OCI-LY1 (cell line): ENCODE results near the gene CRPPA.

ENCODE experiments used
- H2AFZ ChIP-seq: fragments of 200-600 bp; sonication (generic), shearing (Covaris generic); 2 replicates; pipeline ENCODE4 v1.6.0; 2014; ENCODE audit warnings: antibody characterized with exemption, mild to moderate bottlenecking, low read length
- H3F3A ChIP-seq: fragments of 200-600 bp; sonication (generic), shearing (Covaris generic); 2 replicates; pipeline ENCODE4 v1.6.0; 2014; ENCODE audit warnings: mild to moderate bottlenecking, antibody characterized with exemption, low read length, moderate library complexity; ENCODE audit not compliant: insufficient read depth
- H3K27ac ChIP-seq: fragments of 200-600 bp; sonication (generic); 2 replicates; pipeline ENCODE4 v1.5.1; 2014; ENCODE audit warnings: low read length, mixed run types, mild to moderate bottlenecking, low read depth; ENCODE audit not compliant: poor library complexity, severe bottlenecking
- H3K27me3 ChIP-seq: fragments of 200-600 bp; sonication (generic); 2 replicates; pipeline ENCODE4 v1.6.0; 2014; ENCODE audit warnings: antibody characterized with exemption, mild to moderate bottlenecking, low read length, moderate library complexity; ENCODE audit not compliant: insufficient read depth
- H3K36me3 ChIP-seq: fragments of 200-600 bp; sonication (generic); 2 replicates; pipeline ENCODE4 v1.6.1; 2014; ENCODE audit warnings: mild to moderate bottlenecking, antibody characterized with exemption, low read length, moderate library complexity, mixed read lengths; ENCODE audit not compliant: insufficient read depth
- H3K4me1 ChIP-seq: fragments of 200-600 bp; sonication (generic); 2 replicates; pipeline ENCODE4 v1.5.1; 2014; ENCODE audit warnings: mild to moderate bottlenecking, low read length, moderate library complexity; ENCODE audit not compliant: insufficient read depth, severe bottlenecking
- H3K4me2 ChIP-seq: fragments of 200-600 bp; sonication (generic), shearing (Covaris generic); 2 replicates; pipeline ENCODE4 v1.6.1; 2014; ENCODE audit warnings: low read length
- H3K4me3 ChIP-seq: fragments of 200-600 bp; sonication (generic); 2 replicates; pipeline ENCODE4 v1.5.1; 2014; ENCODE audit warnings: low read length, low read depth, mild to moderate bottlenecking, mixed read lengths; ENCODE audit not compliant: poor library complexity, severe bottlenecking
- H3K79me2 ChIP-seq: fragments of 200-600 bp; shearing (Covaris generic); 2 replicates; pipeline ENCODE4 v1.6.1; 2016; ENCODE audit warnings: mixed run types, low read length, mixed read lengths; ENCODE audit not compliant: insufficient read depth
- H3K9ac ChIP-seq: fragments of 200-600 bp; sonication (generic), shearing (Covaris generic); 2 replicates; pipeline ENCODE4 v1.6.1; 2014; ENCODE audit warnings: mild to moderate bottlenecking, low read length, mixed read lengths
- H3K9me2 ChIP-seq: fragments of 200-600 bp; sonication (generic), shearing (Covaris generic); 2 replicates; pipeline ENCODE4 v1.6.1; 2014; ENCODE audit warnings: low read depth, mild to moderate bottlenecking, low read length, mixed read lengths
- H3K9me3 ChIP-seq: fragments of 200-600 bp; shearing (Covaris generic); 2 replicates; pipeline ENCODE4 v1.6.1; 2014; ENCODE audit warnings: low read length, mixed read lengths
- H4K20me1 ChIP-seq: fragments of 200-600 bp; sonication (generic), shearing (Covaris generic); 2 replicates; pipeline ENCODE4 v1.6.0; 2016; ENCODE audit warnings: mild to moderate bottlenecking, low read length; ENCODE audit not compliant: insufficient read depth
- EZH2 ChIP-seq: fragments of 200-600 bp; sonication (generic), shearing (Covaris generic); IDR thresholded peaks from 2 replicates; pipeline ENCODE4 v1.8.0; 2017; ENCODE audit warnings: borderline replicate concordance, mixed run types, mild to moderate bottlenecking, antibody characterized with exemption, low read length, moderate library complexity, mixed read lengths
- TF ChIP-seq, protein P1 (sequence below): fragments of 200-600 bp; sonication (generic), shearing (Covaris generic); IDR thresholded peaks from 2 replicates; pipeline ENCODE4 v1.5.1; 2017; ENCODE audit warnings: mild to moderate bottlenecking, antibody characterized with exemption, low read length, moderate library complexity, mixed read lengths

The CRPPA gene

DNA sequence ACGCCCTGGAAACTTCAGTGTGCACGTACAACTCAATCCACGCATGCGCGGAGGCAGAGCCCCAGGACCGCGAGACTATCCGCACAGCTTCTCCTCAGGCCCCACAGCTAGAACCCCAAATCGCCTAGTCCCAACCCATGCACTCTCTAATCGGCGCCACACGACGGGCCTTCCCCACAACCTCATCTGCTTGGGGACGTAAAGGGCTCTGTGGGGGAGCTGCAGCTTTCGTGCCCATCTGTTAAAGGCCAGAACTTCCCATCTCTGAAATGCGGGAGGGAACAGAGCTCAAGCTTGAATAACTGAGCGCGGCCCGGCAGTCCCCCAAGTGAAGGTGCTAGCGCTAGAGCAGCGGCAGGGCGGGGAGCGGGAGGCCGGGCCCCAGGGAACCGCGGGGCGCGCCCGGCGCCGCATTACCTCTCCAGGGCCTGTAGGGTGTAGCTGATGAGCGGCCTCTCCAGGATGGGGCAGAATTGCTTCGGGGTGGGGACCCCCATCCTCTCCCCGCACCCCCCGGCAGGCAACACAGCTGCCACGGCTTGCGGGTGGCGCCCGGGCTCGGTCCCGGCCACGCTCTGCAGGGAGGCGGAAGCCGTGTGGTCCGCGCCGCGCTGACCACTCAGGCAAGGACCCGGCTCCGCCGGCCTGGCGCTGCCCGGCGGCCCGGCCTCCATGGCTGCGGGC is 547 bp downstream of the CRPPA start:
- H3K4me1 ChIP-seq, result peaks cover 10% of the 10 kb centered on the region
- no peaks in the 10 kb centered on the region for H3F3A ChIP-seq
- peak overlapping the region; percentile 67 for H3K4me3 ChIP-seq
- no peaks in the 10 kb centered on the region for H3K9me3 ChIP-seq
- no peaks in the 10 kb centered on the region for H3K27me3 ChIP-seq
- H3K79me2 ChIP-seq, result no peaks in the 10 kb centered on the region
- no peaks in the 10 kb centered on the region for H3K36me3 ChIP-seq
- H3K9me2 ChIP-seq, result no peaks in the 10 kb centered on the region
- peak overlapping the region; percentile 70 for H3K9ac ChIP-seq
- H3K4me2 ChIP-seq, result peak overlapping the region; percentile 84
- no peak for TF ChIP-seq EZH2
- TF ChIP-seq, protein P1, sequence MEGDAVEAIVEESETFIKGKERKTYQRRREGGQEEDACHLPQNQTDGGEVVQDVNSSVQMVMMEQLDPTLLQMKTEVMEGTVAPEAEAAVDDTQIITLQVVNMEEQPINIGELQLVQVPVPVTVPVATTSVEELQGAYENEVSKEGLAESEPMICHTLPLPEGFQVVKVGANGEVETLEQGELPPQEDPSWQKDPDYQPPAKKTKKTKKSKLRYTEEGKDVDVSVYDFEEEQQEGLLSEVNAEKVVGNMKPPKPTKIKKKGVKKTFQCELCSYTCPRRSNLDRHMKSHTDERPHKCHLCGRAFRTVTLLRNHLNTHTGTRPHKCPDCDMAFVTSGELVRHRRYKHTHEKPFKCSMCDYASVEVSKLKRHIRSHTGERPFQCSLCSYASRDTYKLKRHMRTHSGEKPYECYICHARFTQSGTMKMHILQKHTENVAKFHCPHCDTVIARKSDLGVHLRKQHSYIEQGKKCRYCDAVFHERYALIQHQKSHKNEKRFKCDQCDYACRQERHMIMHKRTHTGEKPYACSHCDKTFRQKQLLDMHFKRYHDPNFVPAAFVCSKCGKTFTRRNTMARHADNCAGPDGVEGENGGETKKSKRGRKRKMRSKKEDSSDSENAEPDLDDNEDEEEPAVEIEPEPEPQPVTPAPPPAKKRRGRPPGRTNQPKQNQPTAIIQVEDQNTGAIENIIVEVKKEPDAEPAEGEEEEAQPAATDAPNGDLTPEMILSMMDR, result no peak; the same call in 1 of the 2 replicates
- H4K20me1 ChIP-seq, result no peaks in the 10 kb centered on the region
- H3K27ac ChIP-seq, result no peak overlapping the region
- H2AFZ ChIP-seq, result 0 out of 2 replicates have a peak overlapping the region, but pooled peaks have one; percentile 29

DNA sequence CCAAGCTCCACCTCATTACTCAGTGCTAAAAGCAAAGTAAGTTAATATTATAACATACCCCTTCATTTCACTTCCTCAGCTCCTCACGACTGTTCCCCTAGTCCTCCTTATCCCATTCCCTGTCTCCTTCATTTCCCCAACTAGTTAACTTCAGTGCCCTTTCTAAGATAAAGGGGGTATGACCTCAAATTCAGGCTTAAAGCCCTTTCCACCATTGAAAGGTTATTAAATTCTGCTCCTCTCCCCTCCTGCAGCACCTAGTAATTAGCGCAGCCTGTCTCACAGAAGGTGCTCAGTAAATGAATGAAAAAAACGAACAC is 1.0 kb downstream of the CRPPA start:
- H3K4me3 ChIP-seq, result peak overlapping the region; percentile 67
- H3K9me3 ChIP-seq, result no peaks in the 10 kb centered on the region
- H3K36me3 ChIP-seq, result no peaks in the 10 kb centered on the region
- no peaks in the 10 kb centered on the region for H3K79me2 ChIP-seq
- H3K27me3 ChIP-seq, result no peaks in the 10 kb centered on the region
- H3K4me1 ChIP-seq, result peaks cover 10% of the 10 kb centered on the region
- H4K20me1 ChIP-seq, result no peaks in the 10 kb centered on the region
- no peak overlapping the region for H3K27ac ChIP-seq
- H3K9ac ChIP-seq, result peak overlapping the region; percentile 70; the same call in 1 of the 2 replicates
- peak overlapping the region; percentile 30; the same call in 1 of the 2 replicates for H2AFZ ChIP-seq
- no peaks in the 10 kb centered on the region for H3F3A ChIP-seq
- no peaks in the 10 kb centered on the region for H3K9me2 ChIP-seq
- H3K4me2 ChIP-seq, result peak overlapping the region; percentile 84
- TF ChIP-seq EZH2, result no peak
- TF ChIP-seq, protein P1, result no peak

DNA sequence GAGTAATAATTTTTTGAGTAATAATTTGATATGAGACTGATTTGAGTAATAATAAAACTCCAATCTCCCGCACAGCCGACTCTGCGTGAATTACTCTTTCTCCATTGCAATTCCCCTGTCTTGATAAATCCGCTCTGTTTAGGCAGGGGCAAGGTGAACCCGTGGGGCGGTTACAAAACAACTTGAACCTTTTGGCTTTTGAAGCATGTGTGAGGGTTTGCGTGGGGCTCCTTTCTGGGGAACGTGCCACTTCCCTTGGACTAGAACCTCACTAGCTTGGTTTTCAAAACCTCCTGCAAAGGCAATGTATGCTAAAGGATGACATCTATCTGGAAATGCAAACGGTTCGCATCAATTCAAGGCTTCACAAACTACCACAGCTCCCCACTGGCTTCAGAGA is 1.5 kb downstream of the CRPPA start:
- peaks cover 10% of the 10 kb centered on the region for H3K4me1 ChIP-seq
- peak overlapping the region; percentile 84 for H3K4me2 ChIP-seq
- H3K36me3 ChIP-seq, result no peaks in the 10 kb centered on the region
- peak overlapping the region; percentile 18 for H2AFZ ChIP-seq
- peak overlapping the region; percentile 67 for H3K4me3 ChIP-seq
- TF ChIP-seq, protein P1, result no peak
- TF ChIP-seq EZH2, result no peak
- H3K27me3 ChIP-seq, result no peaks in the 10 kb centered on the region
- peak overlapping the region; percentile 70; the same call in 1 of the 2 replicates for H3K9ac ChIP-seq
- no peak overlapping the region for H3K27ac ChIP-seq
- H4K20me1 ChIP-seq, result no peaks in the 10 kb centered on the region
- H3F3A ChIP-seq, result no peaks in the 10 kb centered on the region
- no peaks in the 10 kb centered on the region for H3K9me3 ChIP-seq
- H3K79me2 ChIP-seq, result no peaks in the 10 kb centered on the region
- no peaks in the 10 kb centered on the region for H3K9me2 ChIP-seq
